Omental fat pad (tissue), 4 donors: ENCODE results near the gene TNIK. TPM values are rescaled to one million over a fixed set of nuclear protein-coding genes. Genes with fewer than 3 reads are reported as not detected.
"Not testable (repeated sequence)": the region's sequence is repeated elsewhere in the genome, so short reads cannot be mapped to it uniquely, and the experiment has no call there.

Source experiments
- ATAC-seq: fragments of 150-250 bp; one replicate; pipeline ENCODE4 v1.9.1; 2016; ENCODE audit warnings: mild to moderate bottlenecking, moderate library complexity; ENCODE audit not compliant: low FRiP score
- DNase-seq: peaks from one replicate; pipeline ENCODE4 v3.0.0-alpha.2; 2019; ENCODE audit warnings: low spot score
- CTCF ChIP-seq, 3 donors: fragments of 450-650 bp; IDR thresholded peaks; one replicate each; pipeline ENCODE4 v1.5.1; 2016 to 2017; ENCODE audit warnings: antibody characterized with exemption in 3 of 3, mild to moderate bottlenecking in 3 of 3, moderate library complexity in 2 of 3
- total RNA-seq, 4 donors: library from RNA; depleted of rRNA; stranded (reverse); fragments of >200 nt; gene quantifications; one replicate each; pipeline ENCODE4 v1.1.0, GENCODE V29; 2016

TNIK gene
- total RNA-seq, 4 donors from 2014 or later, result 3.9 to 12.8 (median 6.5) TPM

GRCh38 chr3:171431550-171431949 is 28.7 kb downstream of the TNIK start:
- DNase-seq (no peak), ATAC-seq (no peak)
- TF ChIP-seq CTCF (IDR thresholded peaks at IDR 0.05), result no peak

DNA sequence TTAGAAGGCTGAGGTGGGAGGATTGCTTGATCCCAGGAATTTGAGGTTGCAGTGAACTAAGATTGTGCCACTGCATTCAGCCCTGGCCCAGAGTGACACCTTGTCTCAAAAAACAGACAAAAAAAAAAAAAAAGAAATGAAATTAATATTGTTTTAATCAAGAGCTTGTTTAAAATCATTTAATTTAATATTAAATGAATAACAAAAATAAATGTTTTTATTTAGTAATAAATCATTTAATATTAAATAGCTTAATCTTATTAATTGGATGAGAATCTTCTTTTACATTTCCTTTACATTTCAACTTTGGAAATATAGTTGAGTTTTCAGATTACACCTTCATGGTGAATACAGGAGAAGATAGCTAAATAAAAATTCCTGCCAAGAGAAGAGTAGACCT is 29.7 kb downstream of the TNIK start:
- no peak for ATAC-seq
- TF ChIP-seq CTCF (IDR thresholded peaks at IDR 0.05), result no peak
- no peak for DNase-seq

DNA sequence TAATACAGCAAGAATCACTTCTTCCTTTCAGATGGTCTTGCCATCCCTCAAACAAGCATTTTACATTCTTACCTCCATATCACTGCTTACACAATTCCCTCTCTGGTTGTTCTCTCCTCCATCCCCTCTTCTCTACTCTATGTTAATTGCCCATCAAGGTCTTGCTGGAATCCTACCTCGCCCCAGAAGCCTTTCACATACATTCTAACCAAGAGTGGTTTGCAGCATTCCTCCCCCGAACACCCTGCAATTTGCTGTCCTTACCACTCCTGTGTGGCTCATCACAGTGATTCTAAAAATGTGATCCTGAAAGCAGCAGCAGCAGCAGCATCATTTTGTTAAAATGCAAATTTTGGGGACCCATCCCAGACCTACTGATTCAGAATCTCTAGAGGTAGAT is 30.6 kb downstream of the TNIK start:
- no peak for TF ChIP-seq CTCF (IDR thresholded peaks at IDR 0.05)
- no peak for DNase-seq
- ATAC-seq, result no peak

- no peak for TF ChIP-seq CTCF (IDR thresholded peaks at IDR 0.05)
- DNase-seq, result no peak
- no peak for ATAC-seq
Observed at GRCh38 chr3:171428892-171429291, 31.3 kb downstream of the TNIK start.

DNA sequence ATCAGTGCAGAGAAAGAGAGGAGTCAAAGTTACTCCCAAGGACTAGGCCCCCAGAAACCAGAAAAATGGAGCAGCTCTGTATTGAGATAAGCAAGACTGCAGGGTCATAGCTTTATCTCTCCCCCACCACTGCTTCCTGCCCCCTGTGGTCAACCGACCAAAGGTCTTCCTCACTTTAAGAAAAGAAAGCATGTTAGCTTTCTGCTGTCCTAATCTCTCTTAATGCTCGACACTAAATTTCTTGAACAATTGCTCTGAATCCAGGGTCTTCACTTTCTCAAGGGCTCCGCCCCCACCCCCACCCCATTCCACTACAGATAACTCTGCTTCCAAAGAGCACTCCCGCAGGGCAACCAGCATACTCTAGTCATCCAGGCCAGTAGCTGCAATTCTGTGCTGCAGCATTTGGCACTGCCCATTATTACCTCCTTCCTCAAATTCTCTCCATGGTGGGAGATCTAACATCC is 31.9 kb downstream of the TNIK start:
- DNase-seq, result no peak
- no peak for ATAC-seq

GRCh38 chr3:171427771-171428320 is 32.4 kb downstream of the TNIK start:
- no peak for TF ChIP-seq CTCF (IDR thresholded peaks at IDR 0.05)
- ATAC-seq (no peak), DNase-seq (no peak)

More for the DNA sequence above, 31.9 kb downstream of the TNIK start:
- TF ChIP-seq CTCF (IDR thresholded peaks at IDR 0.05), result no peak

DNA sequence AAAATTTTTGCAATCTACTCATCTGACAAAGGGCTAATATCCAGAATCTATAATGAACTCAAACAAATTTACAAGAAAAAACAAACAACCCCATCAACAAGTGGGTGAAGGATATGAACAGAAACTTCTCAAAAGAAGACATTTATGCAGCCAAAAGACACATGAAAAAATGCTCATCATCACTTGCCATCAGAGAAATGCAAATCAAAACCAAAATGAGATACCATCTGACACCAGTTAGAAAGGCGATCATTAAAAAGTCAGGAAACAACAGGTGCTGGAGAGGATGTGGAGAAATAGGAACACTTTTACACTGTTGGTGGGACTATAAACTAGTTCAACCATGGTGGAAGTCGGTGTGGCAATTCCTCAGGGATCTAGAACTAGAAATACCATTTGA is 36.1 kb downstream of the TNIK start:
- not testable (repeated sequence) for ATAC-seq

GRCh38 chr3:171422855-171423254 is 37.4 kb downstream of the TNIK start:
- not testable (repeated sequence) for ATAC-seq, DNase-seq

More for the DNA sequence above, 36.1 kb downstream of the TNIK start:
- not testable (repeated sequence) for DNase-seq
